NCI-H82 (cell line): ENCODE measurements around the gene RNASE8.
"Not testable (repeated sequence)": the region's sequence is repeated elsewhere in the genome, so short reads cannot be mapped to it uniquely, and the experiment has no call there.

ENCODE experiments used
- DNase-seq: peaks from one replicate; lab custom pipeline; 2025; lab: John Stamatoyannopoulos, UW

Gene RNASE8

DNA sequence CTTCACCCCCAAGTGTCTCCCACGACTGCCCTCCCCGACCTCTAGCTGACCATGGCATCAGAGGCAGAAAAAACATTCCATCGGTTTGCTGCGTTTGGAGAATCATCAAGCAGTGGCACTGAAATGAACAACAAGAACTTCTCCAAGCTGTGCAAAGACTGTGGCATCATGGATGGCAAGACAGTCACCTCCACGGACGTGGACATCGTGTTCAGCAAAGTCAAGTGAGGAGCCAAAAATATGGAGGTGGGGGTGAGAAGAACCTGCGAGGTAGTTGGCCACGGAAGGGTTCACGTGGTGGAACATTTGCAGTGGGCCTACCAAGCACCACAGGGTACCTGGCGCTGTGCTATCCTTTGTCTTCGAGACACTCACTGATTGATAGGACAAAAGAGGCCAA, 27.1 kb upstream of the RNASE8 start:
- DNase-seq: no peak

DNA sequence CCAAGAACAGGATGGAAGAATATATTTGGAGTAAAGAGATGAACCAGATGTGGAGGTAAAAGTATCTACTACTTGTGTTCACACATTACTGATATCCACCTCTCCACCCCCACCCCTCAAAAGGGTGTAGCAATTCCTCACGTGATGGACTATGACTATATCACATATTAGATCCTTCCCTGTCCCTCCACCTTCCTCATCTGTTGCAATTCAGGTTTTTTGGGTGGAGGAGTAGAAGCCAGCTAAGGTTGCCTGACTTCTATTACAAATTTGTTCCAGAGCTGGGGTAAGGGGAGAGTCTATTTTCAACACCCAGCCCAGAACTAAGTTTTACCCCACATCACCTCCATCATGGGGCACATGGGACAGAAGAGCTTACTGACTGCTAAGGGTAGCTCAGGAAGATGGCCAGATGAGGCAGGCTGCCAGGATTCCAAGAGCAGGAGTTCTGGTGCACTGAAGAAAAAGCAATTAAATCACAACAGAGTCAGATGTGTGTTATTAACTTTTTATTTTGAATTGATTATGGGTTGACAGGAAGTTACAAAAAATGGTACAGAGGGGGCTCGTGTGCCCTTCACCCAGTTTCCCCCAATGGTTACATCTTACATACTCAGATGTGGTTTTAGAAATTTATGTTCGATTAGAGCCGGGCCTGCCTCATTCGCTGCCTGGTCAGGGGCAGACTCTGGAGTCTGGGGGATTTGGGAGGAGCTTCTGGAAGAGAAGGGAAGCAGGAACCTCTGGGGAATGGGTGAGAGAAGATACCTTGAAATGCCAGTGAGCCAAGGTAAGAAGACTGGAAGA, 25.1 kb upstream of the RNASE8 start:
- no peak for DNase-seq

DNA sequence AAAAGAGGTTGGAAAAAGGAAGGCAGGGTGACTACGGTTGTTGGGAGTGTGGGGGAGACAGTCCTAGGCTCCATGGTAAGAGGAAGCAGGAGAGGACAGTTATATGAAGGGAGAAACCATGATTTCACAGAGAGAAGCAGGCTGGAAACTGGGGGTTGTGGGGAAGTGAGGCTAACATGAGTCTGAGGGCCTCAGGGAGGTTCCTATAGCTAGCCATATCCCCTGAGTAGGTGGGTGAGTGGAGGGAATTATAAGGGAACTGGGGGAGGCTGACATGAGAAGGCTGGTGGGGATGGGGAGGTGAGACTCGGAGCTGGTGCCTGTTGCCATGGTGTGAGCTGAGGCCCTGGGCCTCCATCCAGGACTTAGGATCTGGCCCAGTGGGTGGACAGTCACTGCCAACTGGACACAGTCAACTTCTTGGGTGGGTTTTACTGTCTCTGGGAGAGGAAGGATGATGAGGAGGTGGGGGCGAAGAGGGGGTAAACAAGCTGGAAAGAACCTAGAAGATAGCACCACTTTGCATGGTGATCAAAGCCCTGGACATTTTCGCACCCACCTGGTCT, 24.4 kb upstream of the RNASE8 start:
- DNase-seq: no peak

DNA sequence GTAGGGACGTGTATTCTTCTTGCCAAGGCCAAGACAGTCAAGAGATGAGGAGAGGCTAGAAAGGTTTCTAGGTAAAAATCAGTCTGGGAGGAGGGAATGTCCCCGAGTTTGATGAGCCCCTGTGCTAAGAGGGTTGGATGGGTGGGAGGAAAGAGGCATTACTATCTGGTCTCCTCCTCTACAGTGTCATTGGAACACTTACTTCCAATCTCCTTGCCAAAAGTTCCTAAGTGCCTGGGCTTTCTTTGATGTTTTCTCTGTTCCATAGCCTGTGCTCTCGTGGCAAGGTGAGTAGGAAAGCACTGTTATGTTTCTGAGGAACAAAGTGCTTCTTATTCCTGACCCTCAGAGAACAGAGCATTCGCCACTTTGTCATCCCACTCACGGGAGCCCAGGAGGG, 22.9 kb upstream of the RNASE8 start, which contains the start of gene RNASE13:
RNASE13 (minus strand) TSS at position 101 of the 400 bp plus-strand sequence. CDS start 519 bp downstream, outside the sequence.
- DNase-seq: no peak

DNA sequence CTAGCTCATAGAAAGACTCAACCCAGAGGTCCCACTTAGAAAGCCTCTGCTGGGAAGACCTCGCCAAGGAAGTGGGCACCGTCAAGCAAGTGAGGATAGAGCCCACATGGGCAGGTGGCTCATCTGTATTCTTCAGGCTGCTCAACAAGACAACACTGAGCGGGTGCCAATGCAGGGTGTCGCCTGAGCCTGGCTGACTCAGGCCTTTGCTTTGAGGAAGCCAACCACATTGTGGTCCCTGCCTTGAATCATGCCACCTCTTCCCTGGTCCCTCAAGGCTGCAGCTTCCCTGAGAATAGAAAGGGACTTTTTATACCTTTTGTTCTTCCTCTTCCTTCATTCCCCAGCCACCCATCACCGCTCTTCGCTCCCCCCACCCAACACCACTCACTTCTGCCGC, 20.9 kb upstream of the RNASE8 start:
- DNase-seq: no peak

DNA sequence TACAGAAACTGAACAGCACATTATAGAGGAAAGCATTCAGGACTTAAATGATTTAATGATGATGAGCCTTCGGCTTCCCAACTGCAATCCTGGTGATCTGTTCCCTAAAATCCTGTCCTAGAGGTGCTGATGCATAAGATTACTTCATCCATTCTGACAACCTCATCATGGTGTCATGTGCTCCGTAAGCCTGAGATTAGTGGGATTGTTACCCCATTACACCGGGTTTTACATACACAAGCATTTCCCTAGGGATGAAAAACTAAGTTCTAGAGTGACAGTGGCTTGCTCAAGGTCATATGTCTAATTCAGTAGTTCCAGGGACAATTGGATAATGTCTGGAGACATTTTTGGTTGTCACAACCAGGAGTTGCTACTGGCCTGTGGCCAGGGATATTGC, 20.5 kb upstream of the RNASE8 start:
- DNase-seq: peak; percentile 83

DNA sequence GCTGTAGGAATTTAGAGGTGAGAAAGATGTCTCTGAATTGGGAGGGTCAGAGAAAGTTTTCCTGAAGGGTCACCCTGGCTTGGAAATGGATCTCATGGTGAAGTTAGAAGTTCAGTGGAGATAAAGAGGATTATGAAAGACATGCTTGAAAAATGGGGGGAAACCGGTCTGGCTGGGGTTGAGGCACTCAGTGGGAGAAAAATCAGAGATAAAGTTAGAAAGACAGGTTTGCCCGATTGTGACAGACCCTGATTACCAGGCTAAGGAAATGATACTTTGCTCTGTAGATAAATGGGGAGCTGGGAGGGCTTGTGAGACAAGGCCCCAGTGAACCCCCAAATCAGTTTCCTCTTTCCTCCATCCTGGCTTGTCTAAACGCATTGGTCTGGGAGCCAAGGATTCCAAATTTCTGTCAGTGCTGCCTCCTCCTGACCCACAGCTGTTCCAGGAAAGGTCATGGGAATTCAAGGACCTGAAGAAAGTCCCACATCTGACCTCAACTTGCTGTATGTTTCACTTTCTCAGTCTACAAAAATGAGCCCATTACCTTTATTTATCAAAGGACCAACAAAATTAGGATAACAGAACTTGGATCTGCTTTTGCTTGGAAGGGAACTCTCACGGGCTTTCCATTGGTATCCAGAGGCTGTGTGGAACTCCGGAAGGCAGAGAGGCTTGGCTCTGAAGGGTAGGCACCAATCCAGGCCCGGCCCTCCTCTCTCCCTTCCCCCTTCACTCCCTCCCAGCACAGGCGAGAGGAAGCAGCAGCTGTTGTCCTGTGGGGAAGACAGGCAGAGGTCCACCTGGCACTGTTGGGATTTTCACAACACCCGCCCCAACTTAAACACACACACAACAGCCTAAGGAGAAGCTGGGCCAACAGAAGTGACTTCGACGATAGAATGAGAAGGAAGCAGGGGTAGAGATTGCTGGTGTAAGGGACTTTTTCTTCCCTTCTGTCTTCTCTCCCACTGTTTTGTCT, 18.9 kb upstream of the RNASE8 start:
- DNase-seq: peak; percentile 91

DNA sequence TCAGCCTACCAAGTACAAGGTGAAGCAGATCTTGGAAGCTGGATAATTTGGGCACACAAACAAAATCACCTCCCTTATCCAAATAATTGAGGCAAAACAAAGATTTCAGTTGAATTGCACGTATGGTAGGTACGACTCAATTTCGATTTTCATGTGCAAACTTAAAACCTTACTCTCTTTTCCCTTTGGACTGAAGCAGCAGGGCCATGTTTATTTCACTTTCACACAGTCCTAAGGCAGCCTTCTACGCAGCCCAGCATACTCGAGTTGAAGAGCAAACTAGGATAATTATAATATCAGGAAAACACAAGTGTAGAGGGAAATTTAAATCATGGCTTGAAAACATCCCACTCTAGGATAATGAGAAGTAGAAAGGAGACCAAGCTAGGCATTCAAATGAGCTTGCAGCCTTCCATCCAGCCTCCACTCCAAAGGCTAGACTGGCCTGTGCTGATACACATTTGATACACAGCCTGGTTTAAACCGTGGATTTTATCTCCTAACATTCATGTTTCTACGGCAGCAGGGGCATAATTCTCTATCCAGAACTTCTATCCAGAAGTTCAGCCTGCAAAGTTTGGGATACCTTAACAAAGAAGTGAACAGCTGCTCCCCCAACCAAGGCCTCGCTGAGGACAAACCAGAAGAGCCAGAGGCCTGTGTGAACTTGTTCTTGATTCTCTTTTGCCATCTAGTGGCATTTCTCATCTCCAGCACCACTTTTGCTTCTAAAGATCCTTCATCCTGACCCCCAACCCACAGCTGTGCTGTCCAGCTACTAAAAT, 17.8 kb upstream of the RNASE8 start:
- peak; percentile 80 for DNase-seq

DNA sequence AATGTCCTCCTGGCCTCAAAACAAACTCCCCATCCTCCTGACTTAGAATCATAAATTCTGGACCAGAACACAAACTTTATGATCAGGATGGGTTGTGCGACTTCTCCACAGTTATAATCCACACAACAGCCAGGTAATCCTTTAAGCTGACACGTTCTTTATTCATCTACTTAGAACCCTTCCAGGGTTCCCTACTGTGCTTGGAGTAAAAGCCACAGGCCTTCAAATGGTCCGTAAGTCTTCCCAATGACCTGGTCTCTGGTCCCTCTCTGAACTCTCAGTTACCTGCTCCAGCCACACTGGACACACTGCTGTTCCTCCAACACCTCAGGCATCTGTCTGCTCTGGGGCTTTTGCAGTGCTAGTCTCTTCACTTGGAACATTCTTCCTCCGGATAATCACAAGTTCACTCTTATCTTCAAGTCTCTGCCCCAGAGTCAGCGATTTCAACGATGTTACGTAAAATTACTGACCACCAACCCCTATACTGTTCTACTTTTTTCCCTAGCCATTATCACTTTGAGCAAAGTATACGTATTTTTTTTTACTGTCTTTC, 17.2 kb upstream of the RNASE8 start:
- DNase-seq: peak; percentile 70

DNA sequence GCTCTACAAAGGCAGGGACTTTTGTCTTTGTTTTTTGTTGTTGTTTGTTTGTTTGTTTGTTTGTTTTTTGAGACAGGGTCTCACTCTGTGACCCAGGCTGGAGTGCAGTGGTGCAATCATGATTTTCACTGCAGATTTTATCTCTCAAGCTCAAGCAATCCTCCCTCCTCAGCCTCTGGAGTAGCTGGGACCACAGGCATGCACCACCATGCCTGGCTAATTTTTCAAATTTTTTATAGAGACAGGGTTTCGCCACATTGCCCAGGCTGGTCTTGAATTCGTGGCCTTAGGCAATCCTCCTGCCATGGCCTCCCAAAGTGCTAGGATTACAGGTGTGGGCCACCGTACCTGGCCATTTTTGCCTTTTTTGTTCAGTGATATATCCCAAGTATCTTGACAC, 16.7 kb upstream of the RNASE8 start:
- not testable (repeated sequence) for DNase-seq

DNA sequence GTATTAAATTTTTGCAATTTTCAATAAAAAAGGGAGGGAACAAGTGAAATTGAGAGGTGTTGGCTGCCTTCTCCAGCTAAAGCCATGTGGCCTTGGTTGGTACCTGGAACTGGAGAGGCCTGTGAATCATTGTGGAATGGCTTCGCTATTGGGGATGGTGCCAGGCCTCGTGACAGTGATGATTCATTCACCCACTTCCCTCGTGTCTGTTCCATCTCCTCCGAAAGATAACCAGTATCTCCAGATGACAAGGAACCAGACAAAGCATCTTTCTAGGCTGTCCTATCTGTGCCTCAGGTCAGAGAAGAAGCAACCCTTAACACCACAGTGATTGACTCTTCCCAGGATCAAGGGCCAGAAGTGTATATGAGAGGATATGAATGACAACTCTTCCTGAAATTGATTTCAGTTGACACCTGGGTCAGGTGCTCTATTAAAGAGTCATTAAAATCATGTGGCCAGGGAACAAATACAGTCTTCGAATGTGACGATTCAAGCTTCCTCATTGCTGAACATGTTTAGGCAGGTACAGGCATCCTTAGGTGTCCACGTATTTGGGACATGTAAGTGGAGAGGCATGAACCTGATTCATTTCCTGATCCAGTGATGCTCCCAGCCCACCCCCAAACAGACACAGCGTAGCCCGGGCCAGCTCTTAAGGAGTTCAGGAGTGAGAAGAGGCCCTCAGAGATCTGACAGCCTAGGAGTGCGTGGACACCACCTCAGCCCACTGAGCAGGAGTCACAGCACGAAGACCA, 15.8 kb upstream of the RNASE8 start, which contains the start of gene RNASE7:
RNASE7 (plus strand) TSS at position 687 of the 758 bp plus-strand sequence. CDS start 631 bp downstream, outside the sequence.
- DNase-seq: no peak

DNA sequence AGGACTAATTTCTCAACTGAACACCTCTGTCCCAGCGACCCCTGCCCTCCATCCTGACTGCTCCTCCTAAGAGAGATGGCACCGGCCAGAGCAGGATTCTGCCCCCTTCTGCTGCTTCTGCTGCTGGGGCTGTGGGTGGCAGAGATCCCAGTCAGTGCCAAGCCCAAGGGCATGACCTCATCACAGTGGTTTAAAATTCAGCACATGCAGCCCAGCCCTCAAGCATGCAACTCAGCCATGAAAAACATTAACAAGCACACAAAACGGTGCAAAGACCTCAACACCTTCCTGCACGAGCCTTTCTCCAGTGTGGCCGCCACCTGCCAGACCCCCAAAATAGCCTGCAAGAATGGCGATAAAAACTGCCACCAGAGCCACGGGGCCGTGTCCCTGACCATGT, 14.7 kb upstream of the RNASE8 start:
- no peak for DNase-seq

DNA sequence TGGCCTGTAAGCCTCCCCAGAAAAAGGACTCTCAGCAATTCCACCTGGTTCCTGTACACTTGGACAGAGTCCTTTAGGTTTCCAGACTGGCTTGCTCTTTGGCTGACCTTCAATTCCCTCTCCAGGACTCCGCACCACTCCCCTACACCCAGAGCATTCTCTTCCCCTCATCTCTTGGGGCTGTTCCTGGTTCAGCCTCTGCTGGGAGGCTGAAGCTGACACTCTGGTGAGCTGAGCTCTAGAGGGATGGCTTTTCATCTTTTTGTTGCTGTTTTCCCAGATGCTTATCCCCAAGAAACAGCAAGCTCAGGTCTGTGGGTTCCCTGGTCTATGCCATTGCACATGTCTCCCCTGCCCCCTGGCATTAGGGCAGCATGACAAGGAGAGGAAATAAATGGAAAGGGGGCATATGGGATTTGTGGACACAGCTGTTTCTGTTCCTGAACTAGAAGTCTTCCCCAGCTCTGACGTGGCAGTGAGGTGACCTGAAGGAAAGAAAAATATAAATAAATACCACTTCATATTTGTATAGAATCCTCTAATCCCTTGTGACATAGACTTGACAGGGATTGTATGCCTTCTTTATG, 14.1 kb upstream of the RNASE8 start:
- no peak for DNase-seq

DNA sequence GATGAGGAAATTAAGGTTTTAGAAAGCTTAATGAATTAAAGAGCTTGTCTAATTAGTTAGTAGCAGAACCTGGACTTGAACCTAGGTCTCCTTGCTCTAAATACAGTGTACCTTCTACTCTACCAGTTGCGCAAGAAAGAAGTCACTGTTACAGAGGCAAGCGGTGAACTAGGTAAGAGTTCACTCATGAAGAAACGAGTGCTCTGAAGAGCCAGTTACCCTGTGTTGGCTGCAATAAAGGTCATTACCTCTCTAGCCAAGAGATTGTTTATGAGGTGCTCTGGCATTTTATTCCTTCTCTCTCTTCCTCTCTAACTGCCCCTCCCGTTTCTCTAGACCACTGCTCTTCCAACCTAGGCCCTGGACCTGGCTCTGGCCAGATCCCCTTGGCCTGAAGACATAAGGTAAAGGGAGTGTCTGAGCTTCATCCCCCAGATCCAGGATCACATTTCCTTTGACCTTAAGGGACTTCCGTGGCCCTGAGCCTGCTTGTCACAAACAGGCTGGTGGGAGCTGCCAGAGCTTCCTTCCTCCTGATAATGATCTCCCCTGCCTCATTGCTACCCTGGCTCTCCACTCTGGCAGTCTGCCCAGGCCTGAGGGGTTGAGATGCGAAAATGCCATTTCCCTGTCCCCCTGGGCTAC, 13.5 kb upstream of the RNASE8 start:
- DNase-seq: peak; percentile 10

DNA sequence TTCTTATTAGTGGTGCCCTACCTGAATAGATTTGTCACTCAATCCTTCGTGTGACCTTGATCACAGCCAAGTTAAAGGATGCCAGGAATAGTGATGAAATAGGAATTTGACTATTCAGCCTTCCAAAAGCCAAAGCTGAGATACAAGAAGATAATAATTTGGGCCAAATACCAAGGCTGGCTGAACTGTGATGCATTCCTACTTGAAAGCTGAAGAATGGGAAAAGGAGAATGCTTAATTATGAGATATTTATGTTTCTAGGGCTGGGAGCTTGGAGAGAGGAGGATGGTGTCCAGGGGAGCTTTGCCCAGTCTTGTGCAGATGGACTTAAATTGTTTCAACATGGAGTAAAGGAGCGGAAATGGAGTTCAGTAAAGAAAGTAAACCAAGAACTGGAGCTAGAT, 10.2 kb upstream of the RNASE8 start:
- no peak for DNase-seq

DNA sequence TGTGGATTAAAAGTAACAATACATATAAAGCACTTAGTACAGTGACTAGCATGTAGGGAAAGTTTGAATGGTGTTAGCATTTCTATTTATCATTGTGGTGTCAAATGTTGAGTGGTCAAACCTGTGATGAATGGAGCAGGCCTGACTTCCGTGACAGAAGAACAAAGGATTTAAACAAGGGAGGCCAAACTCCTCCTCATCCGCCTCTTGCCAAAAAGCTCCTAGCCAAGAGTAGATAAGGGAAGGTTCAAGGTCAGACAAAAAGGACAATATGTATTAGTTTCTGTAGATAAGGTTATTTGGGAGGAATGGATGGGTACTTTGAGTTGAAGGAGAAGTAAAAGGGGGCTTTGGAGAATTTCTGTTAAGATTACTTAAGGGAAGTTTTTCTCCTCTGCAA, 9.0 kb upstream of the RNASE8 start:
- no peak for DNase-seq

DNA sequence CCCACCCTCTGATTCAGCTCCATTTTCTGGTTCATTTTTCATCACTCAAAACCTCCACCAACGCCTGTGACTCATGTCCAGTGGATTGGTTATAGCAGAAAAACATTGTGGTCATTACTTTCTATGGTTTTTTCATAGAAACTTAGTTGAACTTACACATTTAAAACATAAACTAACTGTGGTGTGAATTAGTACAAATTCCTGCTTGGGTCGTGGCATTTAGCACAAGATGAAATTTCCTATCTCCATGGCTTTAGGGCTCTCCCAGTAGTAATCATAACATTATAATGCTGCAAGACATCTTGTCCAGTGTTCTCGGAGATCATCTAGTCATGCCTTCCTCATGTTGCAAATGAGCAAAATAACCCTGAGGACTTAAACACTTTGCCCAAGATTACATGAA, 8.3 kb upstream of the RNASE8 start:
- no peak for DNase-seq

DNA sequence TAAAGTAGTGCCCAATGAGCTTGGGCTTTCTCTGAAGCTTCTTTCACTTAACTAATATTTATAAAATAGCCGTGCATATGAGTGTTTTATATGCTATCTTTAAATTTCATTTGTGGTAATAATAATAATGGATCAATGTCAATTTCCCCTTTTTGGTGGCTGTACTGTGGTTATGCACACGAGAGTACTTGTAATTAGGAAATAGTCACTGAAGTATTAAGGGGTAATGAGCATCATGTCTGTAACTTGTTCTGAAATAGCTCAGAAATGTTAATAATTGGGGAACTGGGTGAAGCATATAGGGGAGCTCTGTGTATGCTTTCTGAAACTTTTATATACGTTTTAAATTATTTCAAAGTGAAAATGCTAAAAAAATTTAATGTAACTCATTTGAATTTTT, 7.0 kb upstream of the RNASE8 start:
- no peak for DNase-seq
